ENCODE measurements around the gene LSAMP. TPM values are rescaled to one million over a fixed set of nuclear protein-coding genes. Genes with fewer than 3 reads are reported as not detected.

LSAMP gene
- total RNA-seq, 1 experiment from 2014 or later, result 10.1 TPM

GRCh38 chr3:116161575-116162525, 283.4 kb downstream of the LSAMP start:
- ChIA-PET POLR2A (ENCODE audit: low non-redundant PET) (no interaction called here), CTCF (no interaction called here)
- BruUV-seq (replicated peaks), result no TSS peak
- H3K27me3 ChIP-seq (replicated peaks; ENCODE audit: insufficient read depth, low read depth, low read length, poor library complexity), result no peaks in the 10 kb centered on the region
- intact Hi-C loops (cut with micrococcal nuclease; ENCODE audit: unreplicated experiment), result no loop called here
- no peaks in the 10 kb centered on the region for H3K36me3 ChIP-seq (ENCODE audit: insufficient read depth, low read length, poor library complexity, severe bottlenecking)
- H3K9me3 ChIP-seq (ENCODE audit: low read depth, low read length, poor library complexity, severe bottlenecking), result no peaks in the 10 kb centered on the region
- no peak overlapping the region for H3K4me3 ChIP-seq (ENCODE audit: low read depth, low read length, poor library complexity, severe bottlenecking)
- TF ChIP-seq EZH2 (IDR thresholded peaks at IDR 0.05; ENCODE audit: borderline replicate concordance, low read depth, low read length, poor library complexity, severe bottlenecking) (no peak), CTCF (conservative IDR thresholded peaks at IDR 0.05; ENCODE audit: low read depth, low read length) (no peak)
- DNase-seq (ENCODE audit: low spot score), result no peak
- no peak overlapping the region for H3K27ac ChIP-seq (ENCODE audit: low read depth, low read length, poor library complexity, severe bottlenecking)
- peaks cover 12% of the 10 kb centered on the region for H3K4me1 ChIP-seq (ENCODE audit: insufficient read depth, low read length, poor library complexity, severe bottlenecking)

GRCh38 chr3:116160594-116160993, 284.7 kb downstream of the LSAMP start:
- Histone ChIP-seq H3K27ac (ENCODE audit: low read depth, low read length, poor library complexity, severe bottlenecking) (no peak overlapping the region), H3K9me3 (ENCODE audit: low read depth, low read length, poor library complexity, severe bottlenecking) (no peaks in the 10 kb centered on the region), H3K27me3 (replicated peaks; ENCODE audit: insufficient read depth, low read depth, low read length, poor library complexity) (no peaks in the 10 kb centered on the region), H3K36me3 (ENCODE audit: insufficient read depth, low read length, poor library complexity, severe bottlenecking) (no peaks in the 10 kb centered on the region), H3K4me3 (ENCODE audit: low read depth, low read length, poor library complexity, severe bottlenecking) (no peak overlapping the region), H3K4me1 (ENCODE audit: insufficient read depth, low read length, poor library complexity, severe bottlenecking) (peaks cover 15% of the 10 kb centered on the region)
- ChIA-PET CTCF (no interaction called here), POLR2A (ENCODE audit: low non-redundant PET) (no interaction called here)
- intact Hi-C loops (cut with micrococcal nuclease; ENCODE audit: unreplicated experiment), result no loop called here
- BruUV-seq (replicated peaks), result no TSS peak
- no peak for DNase-seq (ENCODE audit: low spot score)
- no peak for TF ChIP-seq CTCF (conservative IDR thresholded peaks at IDR 0.05; ENCODE audit: low read depth, low read length)
- no peak for TF ChIP-seq EZH2 (IDR thresholded peaks at IDR 0.05; ENCODE audit: borderline replicate concordance, low read depth, low read length, poor library complexity, severe bottlenecking)

DNA sequence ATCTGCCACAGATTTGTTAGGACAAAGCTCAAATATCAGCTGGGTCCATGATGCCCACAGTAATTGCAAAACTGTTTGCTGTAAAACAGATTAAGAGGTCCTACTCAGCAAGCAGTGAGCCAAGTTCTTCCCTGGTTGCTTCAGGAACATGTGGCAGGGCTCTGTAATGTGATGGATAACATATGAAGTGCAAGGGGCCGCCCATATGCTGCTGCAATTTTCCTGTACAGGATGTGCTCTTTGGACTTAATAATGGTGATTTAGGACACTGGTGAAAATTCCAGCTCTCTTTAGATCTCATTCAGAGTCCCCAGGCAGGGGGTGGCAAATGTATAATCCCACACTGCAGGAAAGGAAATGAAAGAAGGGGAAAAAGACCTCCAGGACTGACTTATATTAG, 289.4 kb downstream of the LSAMP start:
- H3K4me3 ChIP-seq (ENCODE audit: low read depth, low read length, poor library complexity, severe bottlenecking), result no peak overlapping the region

More for the DNA sequence above, 289.4 kb downstream of the LSAMP start:
- no TSS peak for BruUV-seq (replicated peaks)
- DNase-seq (ENCODE audit: low spot score), result no peak
- Histone ChIP-seq H3K36me3 (ENCODE audit: insufficient read depth, low read length, poor library complexity, severe bottlenecking) (no peaks in the 10 kb centered on the region), H3K27me3 (replicated peaks; ENCODE audit: insufficient read depth, low read depth, low read length, poor library complexity) (no peaks in the 10 kb centered on the region), H3K27ac (ENCODE audit: low read depth, low read length, poor library complexity, severe bottlenecking) (no peak overlapping the region), H3K9me3 (ENCODE audit: low read depth, low read length, poor library complexity, severe bottlenecking) (no peaks in the 10 kb centered on the region), H3K4me1 (ENCODE audit: insufficient read depth, low read length, poor library complexity, severe bottlenecking) (peaks cover 13% of the 10 kb centered on the region)
- ChIA-PET POLR2A (ENCODE audit: low non-redundant PET) (no interaction called here), CTCF (no interaction called here)
- intact Hi-C loops (cut with micrococcal nuclease; ENCODE audit: unreplicated experiment), result no loop called here
- TF ChIP-seq EZH2 (IDR thresholded peaks at IDR 0.05; ENCODE audit: borderline replicate concordance, low read depth, low read length, poor library complexity, severe bottlenecking) (no peak), CTCF (conservative IDR thresholded peaks at IDR 0.05; ENCODE audit: low read depth, low read length) (no peak)

All from A673 (cell line).